Prostate gland (tissue), 2 donors: ENCODE measurements around the gene DMD.

ENCODE experiments used
- CTCF ChIP-seq, 4 experiments: fragments of 200-600 bp in 2 of 4; fragments of 450-650 bp in 2 of 4; sonication (generic) in 2 of 4; IDR thresholded peaks; 1 replicate in 3 of 4; 2 replicates in 1 of 4; pipeline ENCODE4 v1.5.1; 2016 to 2019; ENCODE audit warnings: antibody characterized with exemption in 4 of 4, mild to moderate bottlenecking in 2 of 4, moderate library complexity in 2 of 4
- POLR2A ChIP-seq: fragments of 450-650 bp; IDR thresholded peaks from one replicate; pipeline ENCODE4 v1.6.1; 2016; ENCODE audit warnings: antibody characterized with exemption, mild to moderate bottlenecking
- POLR2AphosphoS5 ChIP-seq: sonication (generic); formaldehyde crosslinking; IDR thresholded peaks from one replicate; pipeline ENCODE4 v1.6.1; 2017; ENCODE audit warnings: antibody characterized with exemption

DNA sequence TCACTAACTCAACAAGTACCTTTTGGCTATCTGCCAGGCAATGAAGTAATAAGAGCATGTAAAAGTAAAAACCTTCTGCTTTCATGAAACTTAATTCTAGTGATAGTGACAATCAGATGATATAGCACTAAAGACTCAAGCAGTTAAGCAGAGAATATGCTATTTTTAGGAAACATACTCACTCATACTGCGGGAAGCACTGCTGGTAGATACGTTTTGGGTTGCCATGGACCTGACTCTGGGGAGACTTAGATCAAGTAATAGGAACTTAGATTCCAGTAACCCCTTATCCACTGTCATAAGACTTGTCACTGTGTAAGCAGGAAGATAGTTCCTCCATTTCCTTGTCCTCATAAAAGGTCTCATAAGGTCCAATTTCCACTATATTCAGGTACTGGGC lies 386.3 kb downstream of the DMD start:
- TF ChIP-seq POLR2A (no peak), CTCF (IDR thresholded peaks at IDR 0.05) (no peak), POLR2AphosphoS5 (no peak)
